H54 (cell line): ENCODE results near the gene ADAMTS17.

Source experiments
- DNase-seq: peaks from one replicate; pipeline ENCODE4 v3.0.0; 2011; ENCODE audit warnings: low spot score, mixed read lengths; ENCODE audit not compliant: insufficient read length
- FAIRE-seq: peaks from 3 replicates; lab custom pipeline; 2011; peaks lifted over from hg19 to GRCh38; lab: Jason Lieb, UNC
- POLR2A ChIP-seq: IDR thresholded peaks from 2 replicates; pipeline ENCODE4 v1.6.1; 2011; ENCODE audit warnings: low read depth, mild to moderate bottlenecking, low read length

The ADAMTS17 gene

DNA sequence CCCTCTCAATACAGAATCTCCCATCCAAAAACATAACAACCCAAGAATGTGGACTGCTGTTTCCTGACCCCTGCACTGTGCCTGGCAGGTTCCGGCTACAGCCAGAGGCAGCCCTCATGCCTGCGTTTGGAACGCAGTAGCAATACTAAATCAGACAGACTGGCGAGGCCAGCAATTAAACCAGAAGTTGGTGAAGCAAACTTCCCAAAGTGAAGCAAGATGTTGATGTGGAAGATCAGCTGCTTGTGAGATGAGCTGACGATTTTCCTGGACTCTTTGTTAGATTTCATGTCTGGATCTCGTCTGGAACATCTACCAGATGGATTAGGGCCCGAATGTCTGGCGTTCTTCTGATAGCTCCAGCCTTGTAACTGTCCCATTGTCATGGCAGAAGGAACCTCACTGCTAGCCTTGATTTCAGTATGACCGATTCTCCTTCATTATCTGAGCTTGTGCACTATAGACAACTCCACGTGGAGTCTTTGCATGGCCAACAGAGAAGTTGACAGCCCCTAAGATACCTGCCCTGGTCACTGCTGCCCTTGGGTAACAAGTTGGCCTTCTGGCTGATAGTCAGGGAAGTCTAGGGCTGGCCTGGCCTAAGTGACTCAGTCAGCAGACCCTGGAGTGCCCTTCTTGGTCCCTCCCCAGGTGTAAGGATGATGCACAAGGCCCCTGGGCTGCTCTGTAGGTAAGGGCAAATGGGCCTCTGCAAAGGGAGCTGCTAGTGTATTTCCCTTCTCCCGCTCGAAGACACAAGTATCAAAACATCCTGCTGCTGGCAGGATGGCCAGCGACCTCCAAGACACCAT lies 126.5 kb downstream of the ADAMTS17 start:
- FAIRE-seq (no peak), DNase-seq (no peak)
- no peak for TF ChIP-seq POLR2A

DNA sequence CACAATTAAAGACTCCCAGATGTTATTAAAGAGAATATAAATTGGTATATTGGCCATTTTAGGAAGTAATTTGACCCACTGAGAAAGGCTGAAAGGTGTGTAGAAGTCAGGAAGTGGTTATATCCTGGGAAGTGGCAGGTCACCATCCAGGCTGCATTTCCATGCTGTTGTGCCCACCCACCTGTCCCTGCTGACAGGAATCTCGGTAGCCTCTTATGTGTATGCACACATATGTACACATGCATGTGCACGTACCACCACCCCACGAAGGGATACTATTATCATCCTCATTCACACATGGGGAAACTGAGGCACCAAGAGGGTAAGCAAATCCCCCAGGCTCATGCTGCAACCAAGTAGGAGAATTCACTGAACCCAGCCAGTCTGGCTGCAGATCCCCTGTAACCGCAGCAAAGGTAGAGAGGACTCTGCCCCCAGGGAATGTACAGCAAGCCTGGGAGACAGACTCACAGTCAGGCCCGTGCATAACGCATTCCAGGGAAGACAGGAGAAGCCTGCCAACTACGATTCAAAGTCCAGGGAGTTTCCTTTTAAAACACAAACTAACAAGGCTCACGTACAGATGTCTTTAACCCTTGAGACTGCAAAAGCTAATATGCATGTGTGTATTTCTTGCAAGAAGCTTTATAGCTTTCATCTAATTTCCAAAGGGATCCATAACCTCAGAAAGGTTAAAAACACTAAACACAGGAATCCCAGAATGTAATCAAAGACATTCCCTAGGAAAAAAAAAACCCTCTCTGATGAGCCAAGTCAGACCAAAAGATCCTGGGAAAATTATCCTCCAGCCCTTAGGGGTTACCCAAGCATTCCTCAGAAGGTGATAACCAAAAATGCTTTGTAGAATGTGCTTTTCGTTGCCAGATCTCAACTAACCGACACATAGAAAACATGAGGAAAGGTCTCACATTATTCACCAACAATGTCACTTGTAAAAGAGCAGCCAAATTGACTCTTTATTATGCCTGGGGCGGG lies 129.6 kb downstream of the ADAMTS17 start:
- DNase-seq, result no peak
- no peak for FAIRE-seq
- TF ChIP-seq POLR2A, result no peak

DNA sequence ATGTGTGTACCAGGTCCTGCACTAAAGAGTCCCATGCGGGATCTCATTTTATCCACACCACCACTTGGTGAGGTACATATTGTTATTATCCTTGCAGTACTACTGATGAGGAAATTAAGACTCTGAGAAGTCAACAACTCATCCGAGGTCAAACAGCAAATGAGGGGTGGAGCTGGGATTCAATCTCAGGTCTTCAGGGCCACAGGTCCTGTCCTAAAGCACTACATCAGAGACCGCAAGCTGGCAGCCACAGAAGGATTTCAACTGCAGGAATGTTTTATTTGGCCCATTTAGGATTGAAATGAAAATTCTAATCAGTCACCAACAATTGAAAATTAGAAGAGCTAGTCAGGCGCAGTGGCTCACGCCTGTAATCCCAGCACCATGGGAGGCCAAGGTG lies 131.4 kb downstream of the ADAMTS17 start:
- FAIRE-seq, result no peak
- no peak for DNase-seq
- no peak for TF ChIP-seq POLR2A

GRCh38 chr15:100208921-100209603 lies 132.7 kb downstream of the ADAMTS17 start:
- no peak for TF ChIP-seq POLR2A
- FAIRE-seq, result no peak
- DNase-seq, result no peak

DNA sequence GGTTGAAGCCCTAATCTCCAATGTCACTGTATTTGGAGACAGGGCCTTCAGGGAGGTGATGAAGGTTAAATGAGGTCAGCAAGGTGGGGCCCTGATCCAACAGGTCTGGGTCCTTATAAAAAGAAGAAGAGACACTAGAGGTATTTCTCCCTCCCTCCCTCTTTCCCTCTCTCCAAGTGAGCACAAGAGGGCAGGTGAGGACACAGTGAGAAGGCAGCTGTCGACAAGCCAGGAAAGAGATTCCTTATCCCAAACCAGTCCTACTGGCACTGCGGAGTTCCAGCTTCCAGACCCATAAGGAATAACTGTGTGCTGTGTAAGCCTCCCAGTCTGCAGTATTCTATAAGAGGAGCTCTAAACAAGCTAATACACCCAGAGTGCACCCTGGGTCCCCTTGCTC lies 134.7 kb downstream of the ADAMTS17 start:
- no peak for FAIRE-seq
- TF ChIP-seq POLR2A, result no peak
- DNase-seq, result no peak

DNA sequence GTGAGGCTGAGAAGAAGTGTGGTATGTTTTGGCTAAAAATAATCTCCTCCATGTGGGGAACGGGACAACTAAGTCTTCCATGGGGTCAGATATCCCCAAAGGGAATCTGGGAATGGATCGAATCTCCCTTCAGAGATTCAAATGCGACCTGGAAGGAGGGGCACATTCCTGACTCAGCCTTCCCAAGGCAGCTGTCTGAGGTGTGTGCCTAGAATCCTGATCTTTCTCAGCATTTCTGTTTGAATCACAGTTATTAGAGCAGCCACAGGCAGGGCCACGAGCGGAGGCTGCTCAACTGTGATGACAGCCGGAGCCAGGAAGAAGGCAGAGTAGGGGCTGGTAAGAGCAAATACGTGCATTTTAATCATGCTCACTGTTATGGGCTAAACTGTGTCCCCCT lies 135.1 kb downstream of the ADAMTS17 start:
- no peak for FAIRE-seq
- no peak for DNase-seq
- TF ChIP-seq POLR2A, result no peak

DNA sequence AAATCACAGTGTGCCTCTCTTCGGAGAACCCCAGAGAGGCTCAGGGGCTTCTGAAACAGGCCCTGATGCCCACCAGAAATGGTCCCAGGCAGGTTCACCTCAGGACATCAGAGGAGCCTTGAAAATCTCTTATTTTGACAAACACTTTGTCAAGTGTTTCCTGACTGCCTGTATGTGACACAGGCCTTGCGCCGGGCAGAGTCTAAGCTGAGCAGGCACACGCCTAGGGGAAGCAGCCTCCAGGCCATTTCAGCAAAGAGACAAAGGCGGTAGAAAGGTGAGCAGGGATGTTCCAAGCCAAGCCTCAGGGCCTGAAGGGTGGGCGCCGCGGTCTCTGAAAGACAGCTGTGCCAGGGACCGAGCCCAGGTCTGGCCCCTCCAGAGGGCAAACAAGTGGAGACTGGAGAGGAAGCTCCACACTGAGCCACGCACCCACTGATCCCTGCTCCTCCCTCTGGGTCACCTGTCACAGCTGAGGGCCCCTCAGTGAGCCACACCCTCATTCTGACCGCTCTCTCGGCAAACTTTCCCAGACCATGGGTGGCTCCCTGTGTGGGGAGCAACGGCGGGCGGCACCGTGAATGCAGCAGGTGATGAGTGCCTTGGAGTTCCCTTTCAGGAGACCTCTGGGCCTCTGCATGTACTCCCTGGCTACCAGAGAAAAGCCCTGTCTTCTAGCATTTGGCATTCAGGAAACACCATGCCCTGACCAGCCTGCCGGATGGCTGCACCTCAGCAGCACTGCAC lies 136.1 kb downstream of the ADAMTS17 start:
- no peak for TF ChIP-seq POLR2A
- FAIRE-seq (no peak), DNase-seq (no peak)

GRCh38 chr15:100204771-100205170 lies 137.0 kb downstream of the ADAMTS17 start:
- no peak for FAIRE-seq
- no peak for TF ChIP-seq POLR2A
- no peak for DNase-seq

DNA sequence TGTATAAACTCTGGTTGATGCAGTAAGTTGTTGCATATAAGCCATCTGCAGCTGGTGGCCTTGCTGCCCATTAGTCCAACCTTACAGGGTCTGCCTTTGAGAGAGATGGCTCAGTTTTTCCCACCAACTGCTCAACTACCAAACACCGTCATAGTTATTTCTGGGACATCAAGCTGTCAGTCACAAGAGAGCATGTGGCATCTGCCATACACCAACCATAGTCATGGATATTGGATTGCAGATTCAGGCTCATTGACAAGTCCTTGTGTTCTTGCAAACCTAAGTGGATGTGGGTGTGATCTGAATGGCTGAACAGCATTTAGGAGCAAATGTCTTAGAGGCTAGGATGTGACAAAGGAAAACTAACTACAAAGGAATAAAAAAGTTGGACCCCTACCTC lies 137.6 kb downstream of the ADAMTS17 start:
- FAIRE-seq (no peak), DNase-seq (no peak)
- TF ChIP-seq POLR2A, result no peak

DNA sequence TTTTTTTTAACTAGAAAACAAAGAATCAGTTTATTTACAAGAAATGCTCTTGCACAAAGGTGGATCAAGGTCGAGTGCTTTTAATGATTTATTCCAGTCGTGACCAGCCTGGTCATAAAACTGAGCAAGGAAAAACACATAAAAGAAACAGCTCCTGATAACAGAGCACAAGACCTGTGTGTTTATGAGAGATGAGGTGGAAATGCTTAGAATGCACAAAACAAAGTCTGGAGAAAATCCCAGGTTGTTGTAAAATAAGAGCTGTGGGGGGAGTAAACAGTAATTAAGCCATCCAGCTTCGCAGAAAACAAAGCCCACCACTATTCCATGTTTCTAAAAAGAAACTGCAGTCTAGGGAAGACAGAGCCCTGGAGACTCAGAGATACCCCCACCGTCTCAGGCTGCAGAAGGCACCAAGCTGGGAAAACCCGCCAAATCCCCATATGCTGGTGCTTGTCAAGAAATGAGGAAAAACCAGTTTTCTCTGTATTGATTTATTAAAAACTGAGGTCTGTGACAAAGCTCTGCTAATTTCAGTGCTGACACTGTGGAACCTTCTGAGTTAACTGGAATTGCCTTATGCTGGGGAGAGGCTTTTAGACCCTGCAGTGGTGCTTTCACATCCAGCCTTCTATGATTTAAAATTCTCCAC lies 139.3 kb downstream of the ADAMTS17 start:
- FAIRE-seq (no peak), DNase-seq (no peak)
- TF ChIP-seq POLR2A, result no peak

GRCh38 chr15:100201376-100202280 lies 140.1 kb downstream of the ADAMTS17 start:
- no peak for TF ChIP-seq POLR2A
- DNase-seq (no peak), FAIRE-seq (no peak)
